Astrocyte of the cerebellum (primary cell): ENCODE measurements around the gene PAEP.

Experiments used
- DNase-seq: peaks from one replicate; pipeline ENCODE4 v3.0.0-alpha.2; 2011; ENCODE audit warnings: low read depth
- H3K4me3 ChIP-seq: 2 replicates; pipeline ENCODE4 v1.5.1; 2011; ENCODE audit warnings: mild to moderate bottlenecking, low read depth, low read length, moderate library complexity
- in situ Hi-C: cut with HindIII; loops from 2 replicates; pipeline ENCODE4 v1.10.0; 2017; ENCODE audit warnings: low sequenced_read_pairs
- TF ChIP-seq, protein P1 (sequence below): IDR thresholded peaks from 2 replicates; pipeline ENCODE4 v1.5.1; 2012; ENCODE audit warnings: low read length, low read depth, moderate library complexity, mild to moderate bottlenecking; ENCODE audit errors: missing control alignments

Gene PAEP

DNA sequence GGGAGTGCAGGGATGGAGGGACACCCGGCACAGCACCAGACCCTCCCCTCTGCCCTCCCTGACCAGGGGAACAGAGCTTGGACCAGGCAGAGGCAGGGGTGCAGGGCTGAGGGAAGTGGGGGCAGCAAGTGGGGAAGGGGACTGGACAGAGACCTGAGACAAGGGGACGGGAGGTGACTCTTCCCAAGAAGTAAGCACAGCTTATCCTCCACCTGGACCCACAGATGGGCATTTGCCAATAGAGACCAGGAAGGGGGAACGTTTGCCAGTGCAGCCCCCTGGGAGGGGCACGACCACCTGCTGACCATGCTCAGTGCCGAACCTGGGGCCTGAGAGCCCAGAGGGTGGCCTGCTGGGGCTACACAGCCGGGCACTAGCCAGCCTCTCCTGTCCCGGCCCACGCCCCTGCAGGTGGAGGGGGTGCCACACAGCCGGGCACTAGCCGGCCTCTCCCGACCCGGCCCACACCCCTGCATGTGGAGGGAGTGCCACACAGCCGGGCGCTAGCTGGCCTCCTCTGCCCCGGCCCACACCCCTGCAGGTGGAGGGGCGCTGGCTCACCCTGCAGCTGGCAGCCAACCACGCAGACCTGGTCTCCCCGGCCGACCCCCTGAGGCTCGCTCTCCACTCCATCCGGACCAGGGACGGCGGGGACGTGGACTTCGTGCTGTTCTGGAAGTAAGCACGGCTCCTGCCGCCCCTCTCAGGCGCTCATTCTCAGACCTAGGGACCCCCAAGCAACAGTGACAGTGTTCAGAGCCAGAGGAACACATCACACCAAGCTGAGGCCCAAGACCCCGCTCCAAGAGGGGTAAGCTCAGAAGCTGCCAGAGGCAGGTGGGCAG, 53.5 kb downstream of the PAEP start:
- no peak overlapping the region for H3K4me3 ChIP-seq
- in situ Hi-C loops: no loop called here
- DNase-seq: no peak
- TF ChIP-seq, protein P1, sequence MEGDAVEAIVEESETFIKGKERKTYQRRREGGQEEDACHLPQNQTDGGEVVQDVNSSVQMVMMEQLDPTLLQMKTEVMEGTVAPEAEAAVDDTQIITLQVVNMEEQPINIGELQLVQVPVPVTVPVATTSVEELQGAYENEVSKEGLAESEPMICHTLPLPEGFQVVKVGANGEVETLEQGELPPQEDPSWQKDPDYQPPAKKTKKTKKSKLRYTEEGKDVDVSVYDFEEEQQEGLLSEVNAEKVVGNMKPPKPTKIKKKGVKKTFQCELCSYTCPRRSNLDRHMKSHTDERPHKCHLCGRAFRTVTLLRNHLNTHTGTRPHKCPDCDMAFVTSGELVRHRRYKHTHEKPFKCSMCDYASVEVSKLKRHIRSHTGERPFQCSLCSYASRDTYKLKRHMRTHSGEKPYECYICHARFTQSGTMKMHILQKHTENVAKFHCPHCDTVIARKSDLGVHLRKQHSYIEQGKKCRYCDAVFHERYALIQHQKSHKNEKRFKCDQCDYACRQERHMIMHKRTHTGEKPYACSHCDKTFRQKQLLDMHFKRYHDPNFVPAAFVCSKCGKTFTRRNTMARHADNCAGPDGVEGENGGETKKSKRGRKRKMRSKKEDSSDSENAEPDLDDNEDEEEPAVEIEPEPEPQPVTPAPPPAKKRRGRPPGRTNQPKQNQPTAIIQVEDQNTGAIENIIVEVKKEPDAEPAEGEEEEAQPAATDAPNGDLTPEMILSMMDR: no peak

DNA sequence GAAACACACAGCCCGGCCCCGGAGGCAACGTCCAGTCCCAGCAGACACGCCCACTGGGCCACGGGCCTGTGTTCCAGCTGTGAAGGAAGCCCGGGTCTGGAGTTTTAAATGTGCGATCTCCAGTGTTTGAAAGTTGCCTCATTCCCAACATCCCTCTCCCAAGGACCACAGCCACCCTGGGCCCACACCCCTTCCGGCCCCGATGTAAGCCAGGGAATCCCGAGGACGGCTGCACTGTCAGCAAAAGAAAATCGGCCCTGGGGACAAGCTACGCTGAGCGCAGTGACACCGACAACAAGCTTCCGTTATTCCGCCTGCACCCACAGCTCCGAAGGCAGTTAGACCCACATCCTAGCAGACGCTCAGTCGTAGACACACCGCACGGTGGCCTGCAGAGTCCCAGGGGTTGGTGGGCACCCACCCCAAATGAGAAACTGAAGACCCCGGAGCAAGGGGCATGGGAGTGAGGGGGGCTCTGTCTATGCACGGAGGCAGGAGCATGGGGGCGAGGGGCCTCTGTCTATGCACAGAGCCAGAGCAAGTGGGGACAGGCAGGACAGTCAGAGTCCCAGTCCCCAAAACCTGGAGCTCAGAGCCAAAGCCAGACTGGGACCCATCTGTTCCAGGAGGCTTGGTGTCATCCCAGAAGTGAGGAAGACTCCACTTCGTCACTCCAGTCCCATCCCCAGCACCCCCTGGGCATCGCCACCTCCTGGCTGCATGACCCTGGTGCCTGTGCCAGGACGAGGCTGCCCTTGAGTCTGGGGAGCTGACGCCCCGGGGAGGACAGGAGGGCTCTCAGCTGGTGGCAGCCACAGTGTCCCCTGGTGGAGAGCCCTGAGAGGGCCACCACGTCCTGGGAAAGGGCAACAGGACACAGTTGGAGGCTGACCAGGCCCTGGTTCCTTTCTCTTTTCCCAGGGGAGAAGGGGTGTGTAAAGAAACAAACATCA, 54.4 kb downstream of the PAEP start:
- no peak for DNase-seq
- TF ChIP-seq, protein P1: no peak
- in situ Hi-C loops: no loop called here

More for the DNA sequence above, 54.4 kb downstream of the PAEP start:
- no peak overlapping the region for H3K4me3 ChIP-seq
